ENCODE results near the gene NDE1.

Gene NDE1

DNA sequence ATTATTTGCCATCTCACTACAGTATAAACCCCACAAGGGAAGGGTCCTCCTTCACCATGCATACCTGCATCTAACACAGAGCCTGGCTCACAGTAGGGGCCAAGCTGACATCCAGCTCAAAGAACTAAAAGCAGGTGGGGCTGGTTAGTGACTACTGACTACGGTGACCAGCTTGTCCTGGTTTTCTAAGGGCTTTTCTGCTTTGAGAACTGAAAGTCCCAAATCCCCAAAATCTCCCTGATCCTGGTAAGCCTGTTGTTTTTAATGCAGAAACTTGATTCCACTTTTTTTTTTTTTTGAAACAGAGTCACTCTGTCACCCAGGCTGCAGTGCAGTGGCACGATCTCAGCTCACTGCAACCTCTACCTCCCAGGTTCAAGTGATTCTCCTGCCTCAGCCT is 89.4 kb downstream of the NDE1 start:
- no peak for DNase-seq (ENCODE audit: low spot score)

- DNase-seq (ENCODE audit: low spot score), result no peak
Observed at GRCh38 chr16:15739950-15740349, 89.9 kb downstream of the NDE1 start.

DNA sequence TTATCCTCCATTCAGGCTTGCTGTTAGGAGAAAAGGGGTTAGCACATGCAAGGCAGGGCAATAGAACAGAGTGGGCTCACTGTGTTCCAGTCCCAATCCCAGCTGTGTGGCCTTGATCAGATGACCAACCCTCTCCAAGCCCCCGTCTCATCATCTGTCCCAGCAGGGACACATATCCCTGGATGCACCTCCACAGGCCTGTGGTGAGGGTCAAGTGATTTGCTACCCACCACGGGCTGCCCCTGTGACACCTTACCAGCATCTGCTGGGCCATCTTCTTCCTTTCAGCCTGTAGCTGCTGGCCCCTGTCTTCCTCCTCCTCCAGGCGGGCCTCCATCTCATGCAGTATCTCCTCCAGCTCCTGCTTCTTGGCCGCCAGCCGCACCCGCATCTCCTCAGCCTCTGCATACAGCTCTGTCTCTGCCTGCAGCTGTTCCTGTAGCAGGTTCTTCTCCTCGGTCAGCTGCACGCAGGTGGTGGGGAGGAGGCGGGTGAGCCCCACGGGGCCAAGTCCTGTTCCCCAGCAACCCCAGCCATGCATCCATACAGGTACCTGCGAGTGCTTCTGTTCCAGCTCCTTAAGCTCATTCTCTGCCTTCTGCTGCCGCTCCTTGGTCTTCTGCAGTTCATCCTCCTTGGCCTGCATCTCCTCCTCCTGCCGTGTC is 91.3 kb downstream of the NDE1 start:
- DNase-seq (ENCODE audit: low spot score), result no peak

GRCh38 chr16:15742716-15743115 is 92.7 kb downstream of the NDE1 start:
- no peak for DNase-seq (ENCODE audit: low spot score)

DNA sequence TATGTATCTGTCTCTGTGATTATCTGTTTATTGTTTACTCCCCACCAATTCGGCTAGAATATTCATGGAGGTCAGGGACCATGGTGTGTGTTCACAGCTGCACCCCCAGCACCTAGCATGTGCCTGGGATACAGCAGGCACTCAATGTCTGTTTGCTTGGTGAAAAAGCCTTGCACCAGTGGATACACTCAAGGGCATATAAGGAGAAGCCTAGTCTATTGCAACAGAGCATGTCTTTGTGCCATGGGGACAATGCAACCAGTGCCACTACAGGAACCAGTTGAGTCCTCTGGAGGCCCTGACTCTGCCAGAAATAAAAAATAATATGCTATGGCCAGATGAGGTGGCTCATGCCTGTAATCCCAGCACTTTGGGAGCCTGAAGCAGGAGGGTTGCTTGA is 93.6 kb downstream of the NDE1 start:
- no peak for DNase-seq (ENCODE audit: low spot score)

GRCh38 chr16:15746332-15746731 is 96.3 kb downstream of the NDE1 start:
- no peak for DNase-seq (ENCODE audit: low spot score)

DNA sequence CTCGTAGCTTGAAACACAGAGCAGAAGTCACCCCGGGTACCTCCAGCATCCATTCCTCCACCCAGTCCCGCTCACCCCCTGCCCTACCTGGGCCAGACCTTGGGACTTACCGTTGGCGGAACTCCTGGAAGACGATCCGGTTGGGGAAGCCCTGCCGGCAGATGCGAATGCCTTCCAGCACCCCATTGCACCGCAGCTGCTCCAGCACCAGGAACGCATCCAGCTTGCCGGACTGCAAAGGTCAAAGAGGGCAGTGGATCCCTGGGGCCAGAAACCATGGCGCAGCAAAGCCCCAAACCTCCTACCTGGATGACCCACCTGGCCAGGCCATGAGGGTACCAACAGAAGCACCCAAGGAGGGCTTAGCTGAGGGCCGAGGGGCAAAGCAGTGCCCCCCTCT is 97.9 kb downstream of the NDE1 start:
- DNase-seq (ENCODE audit: low spot score), result no peak

DNA sequence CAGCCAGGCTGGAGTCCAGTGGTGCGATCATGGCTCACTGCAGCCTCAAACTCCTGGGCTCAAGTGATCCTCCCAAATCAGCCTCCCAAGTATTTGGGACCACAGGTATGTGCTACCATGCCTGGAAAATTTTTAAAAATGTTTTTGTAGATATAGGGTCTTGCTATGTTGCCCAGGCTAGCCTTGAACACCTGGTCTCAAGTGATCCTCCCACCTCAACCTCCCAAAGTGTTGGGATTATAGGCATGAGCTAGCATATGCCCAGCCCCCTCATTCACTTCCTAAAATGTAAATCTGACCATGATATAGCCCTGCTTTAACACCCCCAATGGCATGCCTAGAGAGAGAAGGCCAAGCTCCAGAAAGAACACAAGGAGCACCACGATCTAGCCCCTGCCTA is 98.6 kb downstream of the NDE1 start:
- no peak for DNase-seq (ENCODE audit: low spot score)

- no peak for DNase-seq (ENCODE audit: low spot score)
Observed at GRCh38 chr16:15749371-15749770, 99.3 kb downstream of the NDE1 start.

DNA sequence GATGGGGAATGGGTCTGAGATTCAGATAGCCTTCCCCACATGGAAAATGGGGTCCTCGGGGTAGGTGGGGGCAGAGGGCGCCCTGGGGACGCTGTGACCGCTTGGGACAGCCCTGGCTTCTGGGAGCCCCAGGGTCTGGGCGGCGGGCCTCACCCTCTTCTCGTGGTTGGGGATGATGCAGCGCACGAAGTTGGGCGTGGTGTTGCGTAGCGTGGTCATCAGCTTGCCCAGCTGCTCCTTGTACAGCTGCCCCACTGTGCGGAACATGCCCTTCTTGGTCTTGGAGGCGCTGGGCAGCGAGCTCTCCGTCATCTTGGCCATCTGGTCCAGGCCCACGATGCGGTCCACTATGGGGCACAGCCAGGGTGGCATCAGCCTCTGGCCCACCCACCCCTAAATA is 99.9 kb downstream of the NDE1 start:
- no peak for DNase-seq (ENCODE audit: low spot score)

GRCh38 chr16:15751940-15752339 is 101.9 kb downstream of the NDE1 start:
- no peak for DNase-seq (ENCODE audit: low spot score)

GRCh38 chr16:15752717-15753488 is 102.9 kb downstream of the NDE1 start:
- DNase-seq (ENCODE audit: low spot score), result no peak

GRCh38 chr16:15754821-15755534 is 104.9 kb downstream of the NDE1 start:
- DNase-seq (ENCODE audit: low spot score), result no peak

GRCh38 chr16:15757077-15757386 is 107.0 kb downstream of the NDE1 start:
- DNase-seq (ENCODE audit: low spot score), result no peak

- DNase-seq (ENCODE audit: low spot score), result no peak
Observed at GRCh38 chr16:15757630-15758251, 107.7 kb downstream of the NDE1 start.

- no peak for DNase-seq (ENCODE audit: low spot score)
Observed at GRCh38 chr16:15759070-15759469, 109.0 kb downstream of the NDE1 start.

GRCh38 chr16:15760129-15760528 is 110.1 kb downstream of the NDE1 start:
- DNase-seq (ENCODE audit: low spot score), result no peak

GRCh38 chr16:15764112-15764511 is 114.1 kb downstream of the NDE1 start:
- no peak for DNase-seq (ENCODE audit: low spot score)

DNA sequence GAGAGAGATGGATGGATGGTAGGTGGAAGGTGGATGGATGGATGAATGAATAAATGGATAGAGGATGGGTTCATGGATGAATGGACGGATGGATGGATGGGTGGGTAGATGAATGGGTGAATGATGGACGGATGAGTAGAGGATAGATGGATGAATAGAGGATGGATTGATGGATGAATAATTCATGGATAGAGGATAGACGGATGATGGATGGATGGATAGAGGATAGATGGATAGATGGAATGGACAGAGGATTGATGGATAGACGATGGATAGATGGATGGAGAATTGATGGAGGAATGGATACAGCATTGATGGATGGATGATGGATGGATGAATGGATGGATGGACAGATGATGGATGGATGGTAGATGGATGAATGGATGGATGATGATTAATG is 115.1 kb downstream of the NDE1 start:
- DNase-seq (ENCODE audit: low spot score), result no peak

- DNase-seq (ENCODE audit: low spot score), result no peak
Observed at GRCh38 chr16:15765880-15766279, 115.8 kb downstream of the NDE1 start.

- no peak for DNase-seq (ENCODE audit: low spot score)
Observed at GRCh38 chr16:15766918-15767317, 116.9 kb downstream of the NDE1 start.

DNA sequence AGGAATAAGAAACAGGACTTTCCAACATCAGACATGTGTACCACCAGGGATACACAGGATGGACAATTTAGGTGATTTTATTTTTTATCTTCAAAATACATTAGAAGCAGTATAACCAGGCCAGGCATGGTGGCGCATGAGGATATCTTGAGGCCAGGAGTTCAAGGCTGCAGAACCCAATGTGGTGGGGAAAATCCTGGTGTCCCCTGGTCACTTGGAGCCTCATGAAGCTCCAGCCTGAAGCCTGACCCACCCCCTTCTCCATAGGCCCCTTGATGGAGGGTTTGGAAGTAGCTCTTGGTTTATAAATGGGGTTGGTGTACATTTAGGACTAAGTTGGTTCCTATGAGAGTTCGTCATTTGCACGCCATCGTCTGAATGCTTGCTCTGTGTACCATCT is 118.2 kb downstream of the NDE1 start:
- no peak for DNase-seq (ENCODE audit: low spot score)

GRCh38 chr16:15769239-15769638 is 119.2 kb downstream of the NDE1 start:
- DNase-seq (ENCODE audit: low spot score), result no peak

All from left forelimb (tissue), 1 donor.